Measurements from ENCODE around the gene SH3BP4. TPM values are rescaled to one million over a fixed set of nuclear protein-coding genes. Genes with fewer than 3 reads are reported as not detected.

SH3BP4 gene
- total RNA-seq, 1 experiment from 2014 or later = 19.9 TPM

GRCh38 chr2:235088496-235088921 is 136.7 kb downstream of the SH3BP4 start:
- H3K27me3 ChIP-seq (replicated peaks; ENCODE audit: insufficient read depth, low read depth, low read length, poor library complexity) = no peaks in the 10 kb centered on the region
- CTCF ChIA-PET = no interaction called here
- POLR2A ChIA-PET (ENCODE audit: low non-redundant PET) = no interaction called here
- no peak for DNase-seq (ENCODE audit: low spot score)
- no peaks in the 10 kb centered on the region for H3K36me3 ChIP-seq (ENCODE audit: insufficient read depth, low read length, poor library complexity, severe bottlenecking)
- no peaks in the 10 kb centered on the region for H3K4me1 ChIP-seq (ENCODE audit: insufficient read depth, low read length, poor library complexity, severe bottlenecking)
- H3K27ac ChIP-seq (ENCODE audit: low read depth, low read length, poor library complexity, severe bottlenecking) = no peak overlapping the region
- no peak overlapping the region for H3K4me3 ChIP-seq (ENCODE audit: low read depth, low read length, poor library complexity, severe bottlenecking)
- BruUV-seq (replicated peaks) = no TSS peak
- intact Hi-C loops (cut with micrococcal nuclease; ENCODE audit: unreplicated experiment) = no loop called here
- no peak for TF ChIP-seq EZH2 (IDR thresholded peaks at IDR 0.05; ENCODE audit: borderline replicate concordance, low read depth, low read length, poor library complexity, severe bottlenecking)
- no peak for TF ChIP-seq CTCF (conservative IDR thresholded peaks at IDR 0.05; ENCODE audit: low read depth, low read length)
- H3K9me3 ChIP-seq (ENCODE audit: low read depth, low read length, poor library complexity, severe bottlenecking) = no peaks in the 10 kb centered on the region

DNA sequence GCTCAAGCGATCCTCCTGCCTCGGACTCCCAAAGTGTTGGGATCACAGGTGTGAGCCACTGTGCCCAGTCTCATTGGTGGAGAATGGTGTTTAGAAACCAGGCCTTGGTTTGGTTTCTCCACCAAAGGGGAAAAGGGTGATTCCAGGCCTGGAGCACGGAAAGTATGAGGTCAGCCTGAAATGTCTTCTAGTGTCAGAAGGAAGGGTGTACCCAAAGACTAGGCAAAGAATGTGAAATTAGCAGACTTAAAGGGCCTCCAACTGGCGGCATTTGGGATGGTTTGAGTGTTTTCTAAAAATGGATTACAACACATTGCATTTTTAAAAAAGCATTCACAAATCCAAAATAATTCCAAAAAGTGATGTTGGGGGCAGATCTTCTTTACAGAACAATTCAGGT is 139.6 kb downstream of the SH3BP4 start:
- TF ChIP-seq CTCF (conservative IDR thresholded peaks at IDR 0.05; ENCODE audit: low read depth, low read length) (no peak; the same call in 1 of the 2 replicates), EZH2 (IDR thresholded peaks at IDR 0.05; ENCODE audit: borderline replicate concordance, low read depth, low read length, poor library complexity, severe bottlenecking) (no peak)
- DNase-seq (ENCODE audit: low spot score) = no peak
- intact Hi-C loops (cut with micrococcal nuclease; ENCODE audit: unreplicated experiment) = no loop called here
- H3K4me1 ChIP-seq (ENCODE audit: insufficient read depth, low read length, poor library complexity, severe bottlenecking) = no peaks in the 10 kb centered on the region
- no peaks in the 10 kb centered on the region for H3K36me3 ChIP-seq (ENCODE audit: insufficient read depth, low read length, poor library complexity, severe bottlenecking)
- POLR2A ChIA-PET (ENCODE audit: low non-redundant PET) = no interaction called here
- H3K27me3 ChIP-seq (replicated peaks; ENCODE audit: insufficient read depth, low read depth, low read length, poor library complexity) = no peaks in the 10 kb centered on the region
- H3K27ac ChIP-seq (ENCODE audit: low read depth, low read length, poor library complexity, severe bottlenecking) = no peak overlapping the region
- CTCF ChIA-PET = no interaction called here
- BruUV-seq (replicated peaks) = no TSS peak
- H3K9me3 ChIP-seq (ENCODE audit: low read depth, low read length, poor library complexity, severe bottlenecking) = no peaks in the 10 kb centered on the region
- no peak overlapping the region for H3K4me3 ChIP-seq (ENCODE audit: low read depth, low read length, poor library complexity, severe bottlenecking)

DNA sequence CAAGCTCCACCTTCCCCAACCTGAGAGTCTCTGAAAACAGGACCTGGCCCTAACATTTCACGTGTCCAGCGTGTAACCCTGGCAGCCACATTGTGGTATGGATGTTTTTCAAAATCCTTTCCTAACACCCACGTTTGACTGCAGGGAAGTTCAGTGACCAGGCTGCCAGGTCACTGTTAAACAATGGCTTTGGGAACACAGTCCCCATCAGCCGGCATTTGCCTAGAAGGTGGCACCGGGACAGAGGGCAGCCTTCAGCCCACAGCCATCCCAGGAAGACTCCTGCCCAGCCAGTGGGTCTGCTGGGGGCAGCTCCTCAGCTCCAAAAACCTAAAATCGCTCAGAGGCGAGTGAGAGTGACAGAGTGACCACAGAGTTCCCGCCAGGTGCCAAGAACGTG is 140.2 kb downstream of the SH3BP4 start:
- ChIA-PET CTCF (no interaction called here), POLR2A (ENCODE audit: low non-redundant PET) (no interaction called here)
- no TSS peak for BruUV-seq (replicated peaks)

More for the DNA sequence above, 140.2 kb downstream of the SH3BP4 start:
- H3K4me3 ChIP-seq (ENCODE audit: low read depth, low read length, poor library complexity, severe bottlenecking) = no peak overlapping the region
- no peaks in the 10 kb centered on the region for H3K9me3 ChIP-seq (ENCODE audit: low read depth, low read length, poor library complexity, severe bottlenecking)
- TF ChIP-seq EZH2 (IDR thresholded peaks at IDR 0.05; ENCODE audit: borderline replicate concordance, low read depth, low read length, poor library complexity, severe bottlenecking) (no peak), CTCF (conservative IDR thresholded peaks at IDR 0.05; ENCODE audit: low read depth, low read length) (no peak)
- no peaks in the 10 kb centered on the region for H3K36me3 ChIP-seq (ENCODE audit: insufficient read depth, low read length, poor library complexity, severe bottlenecking)
- H3K27me3 ChIP-seq (replicated peaks; ENCODE audit: insufficient read depth, low read depth, low read length, poor library complexity) = no peaks in the 10 kb centered on the region
- H3K27ac ChIP-seq (ENCODE audit: low read depth, low read length, poor library complexity, severe bottlenecking) = no peak overlapping the region
- DNase-seq (ENCODE audit: low spot score) = no peak
- intact Hi-C loops (cut with micrococcal nuclease; ENCODE audit: unreplicated experiment) = no loop called here
- no peaks in the 10 kb centered on the region for H3K4me1 ChIP-seq (ENCODE audit: insufficient read depth, low read length, poor library complexity, severe bottlenecking)
